GM18909 (cell line): ENCODE results near the gene GOLGA8A.
"Not testable (repeated sequence)": the region's sequence is repeated elsewhere in the genome, so short reads cannot be mapped to it uniquely, and the experiment has no call there.

Experiments used
- ATAC-seq: cut with Tn5 transposase; IDR thresholded peaks from one replicate; pipeline ENCODE4 v1.9.1; 2021; ENCODE audit warnings: mild to moderate bottlenecking; ENCODE audit not compliant: unreplicated experiment, poor library complexity

GOLGA8A gene

GRCh38 chr15:34418435-34418834 lies 19.2 kb downstream of the GOLGA8A start:
- not testable (repeated sequence) for ATAC-seq

- ATAC-seq, result not testable (repeated sequence)
Observed at GRCh38 chr15:34409511-34409910, 28.1 kb downstream of the GOLGA8A start.

GRCh38 chr15:34408973-34409372 lies 28.6 kb downstream of the GOLGA8A start:
- ATAC-seq, result not testable (repeated sequence)

- peak; percentile 62 for ATAC-seq
Observed at GRCh38 chr15:34403899-34404298, 33.7 kb downstream of the GOLGA8A start.

- ATAC-seq, result peak; percentile 60
Observed at GRCh38 chr15:34403160-34403598, 34.4 kb downstream of the GOLGA8A start.

GRCh38 chr15:34397637-34398259 lies 39.9 kb downstream of the GOLGA8A start:
- ATAC-seq, result not testable (repeated sequence)

- ATAC-seq, result not testable (repeated sequence)
Observed at GRCh38 chr15:34392981-34393380, 44.6 kb downstream of the GOLGA8A start.

GRCh38 chr15:34389594-34390086 lies 48.0 kb downstream of the GOLGA8A start:
- ATAC-seq, result not testable (repeated sequence)
